HCT116 (cell line): ENCODE data around the gene MT4. TPM values are rescaled to one million over a fixed set of nuclear protein-coding genes. Genes with fewer than 3 reads are reported as not detected.

ENCODE experiments used
- ATAC-seq: fragments of 200-7000 bp; cut with Tn5 transposase; 2 replicates; pipeline ENCODE4 v1.9.1; 2020; ENCODE audit warnings: mild to moderate bottlenecking, moderate library complexity
- BruUV-seq: library from RNA; stranded (reverse); fragments of 400-500 nt; replicated peaks from 2 replicates; lab custom pipeline; 2021; lab: Mats Ljungman, UMichigan
- CTCF ChIA-PET: fragments of 300-600 bp; sonication (Branson Sonifier 250); formaldehyde crosslinking; loops from one replicate; lab custom pipeline; 2021; ENCODE audit warnings: antibody characterized with exemption; lab: Charles Lee
- POLR2A ChIA-PET: fragments of 300-600, 350-600 bp; sonication (Branson Sonifier 250); formaldehyde crosslinking; loops from one replicate; lab custom pipeline; 2021; ENCODE audit warnings: antibody characterized with exemption; lab: Charles Lee
- RAD21 ChIA-PET, 2 experiments: fragments of 300-600 bp; sonication (Branson Sonifier 250); formaldehyde crosslinking; loops; one replicate each; lab custom pipeline; 2023; ENCODE audit warnings: low total read pairs in 2 of 2; ENCODE audit not compliant: uncharacterized antibody in 2 of 2, unreplicated experiment in 2 of 2, low non-redundant PET in 1 of 2; lab: Charles Lee
- DNase-seq: peaks from one replicate; pipeline ENCODE4 v3.0.0-alpha.2; 2010; ENCODE audit warnings: low read depth, low spot score
- H2AFZ ChIP-seq: fragments of 200-600 bp; shearing (Covaris generic), sonication (generic); 2 replicates; pipeline ENCODE4 v1.6.1; 2017; ENCODE audit warnings: low read depth, mixed run types, mixed read lengths, antibody characterized with exemption, low read length; ENCODE audit not compliant: poor library complexity, severe bottlenecking
- H3K27ac ChIP-seq: 2 replicates; pipeline ENCODE4 v1.5.1; 2012; ENCODE audit warnings: low read depth, low read length
- H3K27me3 ChIP-seq: fragments of 200-600 bp; sonication (generic); 2 replicates; pipeline ENCODE4 v1.6.1; 2016; ENCODE audit warnings: mixed run types, low read length, mixed read lengths; ENCODE audit not compliant: insufficient read depth
- H3K36me3 ChIP-seq, 2 experiments: fragments of 200-500 bp in 1 of 2; fragments of 200-600 bp in 1 of 2; sonication (Bioruptor generic) in 1 of 2; sonication (generic) in 1 of 2; 2 replicates each; pipeline versions ENCODE4 v1.5.1 to v1.6.1; 2014 to 2016; ENCODE audit warnings: low read length in 2 of 2, inconsistent platforms in 1 of 2, mixed read lengths in 1 of 2, mixed run types in 1 of 2; ENCODE audit not compliant: insufficient read depth in 2 of 2, control insufficient read depth in 1 of 2
- H3K4me1 ChIP-seq, 2 experiments: fragments of 200-600 bp in 1 of 2; sonication (generic) in 1 of 2; 2 replicates each; pipeline versions ENCODE4 v1.5.1 to v1.6.1; 2012 to 2017; ENCODE audit warnings: low read length in 2 of 2, inconsistent platforms in 1 of 2, mild to moderate bottlenecking in 1 of 2, mixed read lengths in 1 of 2, mixed run types in 1 of 2, moderate library complexity in 1 of 2; ENCODE audit not compliant: insufficient read depth in 2 of 2, control insufficient read depth in 1 of 2
- H3K4me2 ChIP-seq: fragments of 200-600 bp; sonication (generic); 2 replicates; pipeline ENCODE4 v1.6.1; 2017; ENCODE audit warnings: mixed run types, low read length, mixed read lengths
- H3K4me3 ChIP-seq, 2 experiments: fragments of 200-600 bp in 1 of 2; sonication (generic) in 1 of 2; replicated peaks in 1 of 2; 2 replicates each; pipeline ENCODE4 v1.5.1; 2011 to 2016; ENCODE audit warnings: low read length in 2 of 2, control low read depth in 1 of 2, low read depth in 1 of 2, mild to moderate bottlenecking in 1 of 2, mixed read lengths in 1 of 2, mixed run types in 1 of 2
- H3K79me2 ChIP-seq: fragments of 200-600 bp; sonication (generic); 2 replicates; pipeline ENCODE4 v1.6.1; 2017; ENCODE audit warnings: mild to moderate bottlenecking, mixed run types, low read length, moderate library complexity, mixed read lengths; ENCODE audit not compliant: insufficient read depth
- H3K9ac ChIP-seq: fragments of 200-600 bp; sonication (generic); 2 replicates; pipeline ENCODE4 v1.6.1; 2016; ENCODE audit warnings: low read length, mixed read lengths
- H3K9me2 ChIP-seq: fragments of 200-600 bp; sonication (generic), shearing (Covaris generic); 2 replicates; pipeline ENCODE4 v1.6.1; 2017; ENCODE audit warnings: mixed run types, mild to moderate bottlenecking, moderate library complexity; ENCODE audit not compliant: insufficient read depth
- H3K9me3 ChIP-seq, 2 experiments: fragments of 200-500 bp in 1 of 2; fragments of 200-600 bp in 1 of 2; sonication (Bioruptor generic) in 1 of 2; sonication (generic) in 1 of 2; 2 replicates each; pipeline ENCODE4 v1.6.1; 2014 to 2017; ENCODE audit warnings: low read length in 2 of 2, mixed read lengths in 2 of 2, inconsistent platforms in 1 of 2, low read depth in 1 of 2, mild to moderate bottlenecking in 1 of 2, mixed run types in 1 of 2, moderate library complexity in 1 of 2; ENCODE audit not compliant: control insufficient read depth in 1 of 2, insufficient read depth in 1 of 2
- H4K20me1 ChIP-seq: fragments of 200-600 bp; sonication (generic), shearing (Covaris generic); 2 replicates; pipeline ENCODE4 v1.6.1; 2017; ENCODE audit warnings: mixed run types, mild to moderate bottlenecking, moderate library complexity; ENCODE audit not compliant: insufficient read depth
- CEBPB ChIP-seq: IDR thresholded peaks from 2 replicates; pipeline ENCODE4 v1.6.1; 2012; ENCODE audit warnings: low read depth
- EGR1 ChIP-seq: IDR thresholded peaks from 2 replicates; pipeline ENCODE4 v1.6.1; 2012; ENCODE audit warnings: low read depth
- ELF1 ChIP-seq: IDR thresholded peaks from 2 replicates; pipeline ENCODE4 v1.6.1; 2012; ENCODE audit warnings: low read depth, borderline replicate concordance
- EZH2 ChIP-seq: fragments of 200-600 bp; sonication (generic); IDR thresholded peaks from 2 replicates; pipeline ENCODE4 v1.6.1; 2017; ENCODE audit warnings: antibody characterized with exemption, mixed run types
- EZH2phosphoT487 ChIP-seq: fragments of 200-600 bp; IDR thresholded peaks from 2 replicates; pipeline ENCODE4 v1.6.1; 2018; ENCODE audit warnings: antibody characterized with exemption, borderline replicate concordance
- FOSL1 ChIP-seq: IDR thresholded peaks from 2 replicates; pipeline ENCODE4 v1.6.1; 2012; ENCODE audit warnings: low read depth
- JUND ChIP-seq: IDR thresholded peaks from 2 replicates; pipeline ENCODE4 v1.6.1; 2012
- POLR2AphosphoS5 ChIP-seq: IDR thresholded peaks from 2 replicates; pipeline ENCODE4 v1.6.1; 2011; ENCODE audit warnings: mild to moderate bottlenecking, low read depth, low read length, moderate library complexity
- RAD21 ChIP-seq: IDR thresholded peaks from 2 replicates; pipeline ENCODE4 v1.6.1; 2012; ENCODE audit warnings: low read depth, mild to moderate bottlenecking
- SIN3A ChIP-seq: IDR thresholded peaks from 2 replicates; pipeline ENCODE4 v1.6.1; 2012; ENCODE audit warnings: low read depth
- SP1 ChIP-seq: IDR thresholded peaks from 2 replicates; pipeline ENCODE4 v1.6.1; 2012; ENCODE audit warnings: low read depth
- TCF7L2 ChIP-seq: IDR thresholded peaks from 2 replicates; pipeline ENCODE4 v1.7.0; 2011; ENCODE audit warnings: borderline replicate concordance, inconsistent platforms; ENCODE audit not compliant: insufficient read depth, insufficient read length; ENCODE audit errors: extremely low read depth
- YY1 ChIP-seq: IDR thresholded peaks from 2 replicates; pipeline ENCODE4 v1.6.1; 2011; ENCODE audit warnings: low read length, low read depth, moderate library complexity, mild to moderate bottlenecking; ENCODE audit not compliant: insufficient replicate concordance; ENCODE audit errors: extremely low read depth
- ZNF274 ChIP-seq: fragments of 200-500 bp; sonication (Bioruptor generic); IDR thresholded peaks from 2 replicates; pipeline ENCODE4 v1.6.1; 2014; ENCODE audit warnings: mild to moderate bottlenecking, low read depth, low read length, inconsistent platforms
- intact Hi-C: fragments of 100-400 bp; cut with micrococcal nuclease; formaldehyde crosslinking; loops from 2 replicates; pipeline ENCODE4 v1.10.0; 2022
- total RNA-seq: library from RNA; stranded (reverse); gene quantifications from one replicate; pipeline ENCODE4 v1.2.1, GENCODE V29; 2021; ENCODE audit not compliant: unreplicated experiment
- TF ChIP-seq, protein P1 (sequence below): IDR thresholded peaks from 2 replicates; pipeline ENCODE4 v1.6.1; 2012; ENCODE audit warnings: low read depth
- TF ChIP-seq, protein P2 (sequence below): IDR thresholded peaks from 2 replicates; pipeline ENCODE4 v1.6.1; 2011; ENCODE audit warnings: mild to moderate bottlenecking, low read length, moderate library complexity; ENCODE audit not compliant: insufficient replicate concordance; ENCODE audit errors: extremely low read depth
- TF ChIP-seq, protein P3 (sequence below): IDR thresholded peaks from 2 replicates; pipeline ENCODE4 v1.6.1; 2012
- TF ChIP-seq, protein P4 (sequence below), 3 experiments: fragments of 200-600 bp in 1 of 3; sonication (generic) in 1 of 3; IDR thresholded peaks in 2 of 3; conservative IDR thresholded peaks in 1 of 3; 2 replicates each; pipeline ENCODE4 v1.5.1; 2012 to 2017; ENCODE audit warnings: low read depth in 2 of 3, low read length in 2 of 3, antibody characterized with exemption in 1 of 3, borderline replicate concordance in 1 of 3, control low read depth in 1 of 3, mild to moderate bottlenecking in 1 of 3, mixed read lengths in 1 of 3, mixed run types in 1 of 3, moderate library complexity in 1 of 3; ENCODE audit not compliant: insufficient read depth in 1 of 3
- TF ChIP-seq, protein P5 (sequence below): IDR thresholded peaks from 2 replicates; pipeline ENCODE4 v1.6.1; 2012

The MT4 gene
- total RNA-seq, 1 experiment from 2014 or later, result not detected

DNA sequence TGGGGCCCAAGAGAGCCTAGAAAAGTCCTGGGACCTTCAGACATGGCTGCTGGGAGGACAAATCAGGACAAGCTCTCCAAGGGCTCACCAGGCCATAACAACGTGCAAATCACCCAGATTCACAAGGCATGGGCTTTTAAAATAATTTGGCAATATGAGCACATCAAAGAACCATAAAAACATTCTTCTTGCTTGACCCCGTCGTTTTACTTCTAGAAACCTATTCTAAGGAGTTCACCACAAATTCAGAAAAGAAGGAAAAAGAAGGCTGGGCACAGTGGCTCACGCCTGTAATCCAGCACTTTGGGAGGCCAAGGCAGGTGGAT lies 12.4 kb downstream of the MT4 start:
- BruUV-seq, result no TSS peak
- H3K27ac ChIP-seq, result no peak overlapping the region
- H3K79me2 ChIP-seq, result no peaks in the 10 kb centered on the region
- ChIA-PET CTCF (interaction anchor here (0.7 to 3.0 kb wide), 4 partner anchors 23 to 212 kb away, joined by 3 to 37 read pairs (median 4); no protein-coding TSS in a partner anchor), POLR2A (interaction anchor here (1.0 kb wide), 1 partner anchor 26 kb away, joined by 3 read pairs; no protein-coding TSS in a partner anchor), RAD21 (interaction anchor here (0.6 to 1.9 kb wide), 3 partner anchors 50 to 125 kb away, joined by 3 to 5 read pairs (median 3); no protein-coding TSS in a partner anchor)
- ATAC-seq (no peak), DNase-seq (no peak)
- no peak for TF ChIP-seq EZH2
- TF ChIP-seq, protein P1, sequence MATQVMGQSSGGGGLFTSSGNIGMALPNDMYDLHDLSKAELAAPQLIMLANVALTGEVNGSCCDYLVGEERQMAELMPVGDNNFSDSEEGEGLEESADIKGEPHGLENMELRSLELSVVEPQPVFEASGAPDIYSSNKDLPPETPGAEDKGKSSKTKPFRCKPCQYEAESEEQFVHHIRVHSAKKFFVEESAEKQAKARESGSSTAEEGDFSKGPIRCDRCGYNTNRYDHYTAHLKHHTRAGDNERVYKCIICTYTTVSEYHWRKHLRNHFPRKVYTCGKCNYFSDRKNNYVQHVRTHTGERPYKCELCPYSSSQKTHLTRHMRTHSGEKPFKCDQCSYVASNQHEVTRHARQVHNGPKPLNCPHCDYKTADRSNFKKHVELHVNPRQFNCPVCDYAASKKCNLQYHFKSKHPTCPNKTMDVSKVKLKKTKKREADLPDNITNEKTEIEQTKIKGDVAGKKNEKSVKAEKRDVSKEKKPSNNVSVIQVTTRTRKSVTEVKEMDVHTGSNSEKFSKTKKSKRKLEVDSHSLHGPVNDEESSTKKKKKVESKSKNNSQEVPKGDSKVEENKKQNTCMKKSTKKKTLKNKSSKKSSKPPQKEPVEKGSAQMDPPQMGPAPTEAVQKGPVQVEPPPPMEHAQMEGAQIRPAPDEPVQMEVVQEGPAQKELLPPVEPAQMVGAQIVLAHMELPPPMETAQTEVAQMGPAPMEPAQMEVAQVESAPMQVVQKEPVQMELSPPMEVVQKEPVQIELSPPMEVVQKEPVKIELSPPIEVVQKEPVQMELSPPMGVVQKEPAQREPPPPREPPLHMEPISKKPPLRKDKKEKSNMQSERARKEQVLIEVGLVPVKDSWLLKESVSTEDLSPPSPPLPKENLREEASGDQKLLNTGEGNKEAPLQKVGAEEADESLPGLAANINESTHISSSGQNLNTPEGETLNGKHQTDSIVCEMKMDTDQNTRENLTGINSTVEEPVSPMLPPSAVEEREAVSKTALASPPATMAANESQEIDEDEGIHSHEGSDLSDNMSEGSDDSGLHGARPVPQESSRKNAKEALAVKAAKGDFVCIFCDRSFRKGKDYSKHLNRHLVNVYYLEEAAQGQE, result no peak
- no peak for TF ChIP-seq ZNF274
- no peak for TF ChIP-seq POLR2AphosphoS5
- TF ChIP-seq SIN3A, result no peak
- no peak for TF ChIP-seq YY1
- no peak for TF ChIP-seq TCF7L2
- TF ChIP-seq, protein P2, sequence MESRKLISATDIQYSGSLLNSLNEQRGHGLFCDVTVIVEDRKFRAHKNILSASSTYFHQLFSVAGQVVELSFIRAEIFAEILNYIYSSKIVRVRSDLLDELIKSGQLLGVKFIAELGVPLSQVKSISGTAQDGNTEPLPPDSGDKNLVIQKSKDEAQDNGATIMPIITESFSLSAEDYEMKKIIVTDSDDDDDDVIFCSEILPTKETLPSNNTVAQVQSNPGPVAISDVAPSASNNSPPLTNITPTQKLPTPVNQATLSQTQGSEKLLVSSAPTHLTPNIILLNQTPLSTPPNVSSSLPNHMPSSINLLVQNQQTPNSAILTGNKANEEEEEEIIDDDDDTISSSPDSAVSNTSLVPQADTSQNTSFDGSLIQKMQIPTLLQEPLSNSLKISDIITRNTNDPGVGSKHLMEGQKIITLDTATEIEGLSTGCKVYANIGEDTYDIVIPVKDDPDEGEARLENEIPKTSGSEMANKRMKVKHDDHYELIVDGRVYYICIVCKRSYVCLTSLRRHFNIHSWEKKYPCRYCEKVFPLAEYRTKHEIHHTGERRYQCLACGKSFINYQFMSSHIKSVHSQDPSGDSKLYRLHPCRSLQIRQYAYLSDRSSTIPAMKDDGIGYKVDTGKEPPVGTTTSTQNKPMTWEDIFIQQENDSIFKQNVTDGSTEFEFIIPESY, result no peak
- no peak for TF ChIP-seq JUND
- TF ChIP-seq, protein P3, sequence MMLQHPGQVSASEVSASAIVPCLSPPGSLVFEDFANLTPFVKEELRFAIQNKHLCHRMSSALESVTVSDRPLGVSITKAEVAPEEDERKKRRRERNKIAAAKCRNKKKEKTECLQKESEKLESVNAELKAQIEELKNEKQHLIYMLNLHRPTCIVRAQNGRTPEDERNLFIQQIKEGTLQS, result no peak
- no peak for TF ChIP-seq EZH2phosphoT487
- TF ChIP-seq SP1, result no peak
- TF ChIP-seq, protein P4, sequence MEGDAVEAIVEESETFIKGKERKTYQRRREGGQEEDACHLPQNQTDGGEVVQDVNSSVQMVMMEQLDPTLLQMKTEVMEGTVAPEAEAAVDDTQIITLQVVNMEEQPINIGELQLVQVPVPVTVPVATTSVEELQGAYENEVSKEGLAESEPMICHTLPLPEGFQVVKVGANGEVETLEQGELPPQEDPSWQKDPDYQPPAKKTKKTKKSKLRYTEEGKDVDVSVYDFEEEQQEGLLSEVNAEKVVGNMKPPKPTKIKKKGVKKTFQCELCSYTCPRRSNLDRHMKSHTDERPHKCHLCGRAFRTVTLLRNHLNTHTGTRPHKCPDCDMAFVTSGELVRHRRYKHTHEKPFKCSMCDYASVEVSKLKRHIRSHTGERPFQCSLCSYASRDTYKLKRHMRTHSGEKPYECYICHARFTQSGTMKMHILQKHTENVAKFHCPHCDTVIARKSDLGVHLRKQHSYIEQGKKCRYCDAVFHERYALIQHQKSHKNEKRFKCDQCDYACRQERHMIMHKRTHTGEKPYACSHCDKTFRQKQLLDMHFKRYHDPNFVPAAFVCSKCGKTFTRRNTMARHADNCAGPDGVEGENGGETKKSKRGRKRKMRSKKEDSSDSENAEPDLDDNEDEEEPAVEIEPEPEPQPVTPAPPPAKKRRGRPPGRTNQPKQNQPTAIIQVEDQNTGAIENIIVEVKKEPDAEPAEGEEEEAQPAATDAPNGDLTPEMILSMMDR (IDR thresholded peaks at IDR 0.05 in 2 of 3, conservative IDR thresholded peaks at IDR 0.05 in 1 of 3; ENCODE audit: borderline replicate concordance in 1 of 3, insufficient read depth in 1 of 3, low read depth in 2 of 3, low read length in 2 of 3), result no peak
- TF ChIP-seq, protein P5, sequence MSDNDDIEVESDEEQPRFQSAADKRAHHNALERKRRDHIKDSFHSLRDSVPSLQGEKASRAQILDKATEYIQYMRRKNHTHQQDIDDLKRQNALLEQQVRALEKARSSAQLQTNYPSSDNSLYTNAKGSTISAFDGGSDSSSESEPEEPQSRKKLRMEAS, result no peak
- TF ChIP-seq EGR1, result no peak
- TF ChIP-seq FOSL1, result no peak
- no peak for TF ChIP-seq ELF1
- TF ChIP-seq RAD21, result no peak
- TF ChIP-seq CEBPB, result no peak
- H4K20me1 ChIP-seq, result no peaks in the 10 kb centered on the region
- H3K36me3 ChIP-seq, result no peaks in the 10 kb centered on the region
- H3K9ac ChIP-seq, result no peak overlapping the region
- no peak overlapping the region for H3K4me3 ChIP-seq
- H3K9me2 ChIP-seq, result no peaks in the 10 kb centered on the region
- H3K4me1 ChIP-seq, result peaks cover 0 to 9% of the 10 kb centered on the region in 2 experiments; a peak in 2 of 4 replicates
- 0 out of 2 replicates have a peak overlapping the region, but pooled peaks have one; percentile 4 for H3K4me2 ChIP-seq
- H2AFZ ChIP-seq, result peak overlapping the region; percentile 87
- intact Hi-C loops, result loop anchor here (1.0 to 10.0 kb wide), 6 partner anchors 50 to 470 kb away; partner anchors contain the start of gene HERPUD1
- H3K27me3 ChIP-seq, result no peaks in the 10 kb centered on the region
- no peaks in the 10 kb centered on the region for H3K9me3 ChIP-seq
